TTC549 (cell line): ENCODE data around the gene GPR61.

Source experiments
- FAIRE-seq: peaks from 2 replicates; lab custom pipeline; 2012; peaks lifted over from hg19 to GRCh38; lab: Jason Lieb, UNC

Gene GPR61, protein sequence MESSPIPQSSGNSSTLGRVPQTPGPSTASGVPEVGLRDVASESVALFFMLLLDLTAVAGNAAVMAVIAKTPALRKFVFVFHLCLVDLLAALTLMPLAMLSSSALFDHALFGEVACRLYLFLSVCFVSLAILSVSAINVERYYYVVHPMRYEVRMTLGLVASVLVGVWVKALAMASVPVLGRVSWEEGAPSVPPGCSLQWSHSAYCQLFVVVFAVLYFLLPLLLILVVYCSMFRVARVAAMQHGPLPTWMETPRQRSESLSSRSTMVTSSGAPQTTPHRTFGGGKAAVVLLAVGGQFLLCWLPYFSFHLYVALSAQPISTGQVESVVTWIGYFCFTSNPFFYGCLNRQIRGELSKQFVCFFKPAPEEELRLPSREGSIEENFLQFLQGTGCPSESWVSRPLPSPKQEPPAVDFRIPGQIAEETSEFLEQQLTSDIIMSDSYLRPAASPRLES

DNA sequence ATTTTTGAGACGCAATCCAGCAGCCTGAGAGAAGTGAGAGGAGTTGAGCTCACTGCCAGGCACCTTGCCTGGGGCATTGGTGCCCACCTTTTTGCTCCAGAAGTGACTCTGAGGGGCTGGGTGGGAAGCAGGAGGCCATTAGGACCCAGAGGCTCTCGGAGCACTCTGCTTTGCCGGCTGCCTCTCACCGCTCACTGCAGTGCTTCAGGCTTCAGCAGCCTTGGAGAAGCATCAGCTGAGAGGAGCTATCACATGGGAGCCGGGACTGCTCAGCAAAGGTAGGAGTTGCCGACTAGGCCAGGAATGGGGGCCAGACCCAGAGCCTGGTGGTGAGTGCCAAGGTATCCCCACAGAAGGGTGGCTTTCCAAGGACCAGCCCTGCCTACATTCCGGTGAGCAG lies at the start of gene GPR61:
GPR61 (plus strand) TSS at position 197 of the 400 bp plus-strand sequence. CDS start 3,151 bp downstream, outside the sequence.
- FAIRE-seq, result no peak

DNA sequence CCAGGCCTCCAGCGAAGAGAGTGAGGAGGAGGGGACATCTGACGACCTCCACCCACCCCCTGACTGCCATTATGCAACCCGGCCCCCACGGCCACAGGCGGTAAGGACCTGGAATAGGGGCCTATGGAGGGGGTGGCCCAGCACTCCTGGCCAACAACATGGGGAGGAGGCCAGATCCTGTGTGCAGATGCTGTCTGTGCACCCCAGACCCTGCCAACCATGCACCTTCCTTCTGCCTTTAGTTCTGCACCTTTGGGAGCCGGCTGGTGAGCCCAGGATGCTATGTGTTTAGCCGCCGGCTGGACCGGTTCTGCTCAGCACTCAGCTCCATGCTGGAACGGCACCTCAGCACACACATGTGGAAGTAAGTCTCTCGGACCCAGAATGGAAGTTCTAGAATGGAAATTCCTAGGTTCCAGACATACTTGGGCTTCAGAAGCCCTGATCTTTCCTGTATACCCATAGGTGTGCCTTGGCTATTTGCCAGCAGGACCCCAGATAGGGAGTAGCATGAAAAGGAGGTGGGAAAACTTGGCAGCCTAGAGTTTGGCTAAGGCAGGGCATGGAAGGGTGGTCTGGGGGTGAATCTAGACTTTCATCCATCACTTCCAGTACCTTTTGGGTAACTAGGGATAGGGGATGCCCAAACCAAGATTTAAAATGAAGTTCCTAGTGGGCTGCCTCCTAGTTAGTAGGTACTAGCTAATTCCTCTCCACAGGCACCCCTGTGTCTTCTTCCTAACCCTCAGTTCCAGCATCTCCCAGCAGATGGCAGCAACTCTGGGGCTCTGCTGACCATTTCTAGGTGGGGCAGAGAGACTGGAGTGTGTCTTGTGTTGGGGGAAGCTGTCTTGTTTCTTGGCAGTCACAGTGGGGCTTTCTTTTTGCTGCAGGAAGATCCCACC lies 49.4 kb upstream of the GPR61 start:
- FAIRE-seq, result no peak

DNA sequence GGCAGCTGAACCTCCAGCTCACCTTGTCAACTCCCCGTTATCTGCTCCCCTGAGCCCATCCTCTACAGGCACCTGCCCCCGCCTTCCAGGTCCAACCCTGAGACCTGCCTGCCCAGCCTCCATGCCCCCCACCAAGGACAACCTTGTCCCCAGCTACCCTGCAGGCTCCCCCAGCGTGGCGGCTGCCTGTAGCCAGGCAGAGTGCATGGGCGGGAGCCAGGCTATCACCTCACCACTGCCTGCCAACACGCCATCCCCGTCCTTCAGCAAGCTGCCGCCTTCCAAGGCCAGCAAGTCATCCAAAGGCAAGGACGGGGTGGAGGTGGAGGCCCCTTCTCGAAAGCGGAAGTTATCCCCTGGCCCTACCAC lies 48.8 kb upstream of the GPR61 start:
- no peak for FAIRE-seq

DNA sequence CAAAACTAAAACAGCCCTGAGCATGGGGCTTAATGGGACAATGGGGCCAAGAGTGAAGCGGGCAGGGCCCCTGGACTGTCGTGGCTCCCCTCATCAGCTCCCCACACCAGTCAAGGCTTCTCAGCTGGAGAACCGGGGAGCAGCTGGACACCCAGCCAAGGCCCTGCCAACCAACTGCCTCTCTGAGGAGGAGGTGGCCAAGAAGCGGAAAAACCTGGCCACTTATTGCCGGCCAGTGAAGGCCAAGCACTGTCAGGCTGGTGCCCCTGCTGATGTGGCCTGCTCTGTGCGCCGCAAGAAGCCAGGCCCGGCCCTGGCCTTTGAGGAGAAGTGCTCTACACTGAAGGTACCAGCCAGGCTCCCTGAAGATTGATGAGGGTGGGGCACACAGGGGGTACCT lies 48.3 kb upstream of the GPR61 start:
- FAIRE-seq, result no peak

DNA sequence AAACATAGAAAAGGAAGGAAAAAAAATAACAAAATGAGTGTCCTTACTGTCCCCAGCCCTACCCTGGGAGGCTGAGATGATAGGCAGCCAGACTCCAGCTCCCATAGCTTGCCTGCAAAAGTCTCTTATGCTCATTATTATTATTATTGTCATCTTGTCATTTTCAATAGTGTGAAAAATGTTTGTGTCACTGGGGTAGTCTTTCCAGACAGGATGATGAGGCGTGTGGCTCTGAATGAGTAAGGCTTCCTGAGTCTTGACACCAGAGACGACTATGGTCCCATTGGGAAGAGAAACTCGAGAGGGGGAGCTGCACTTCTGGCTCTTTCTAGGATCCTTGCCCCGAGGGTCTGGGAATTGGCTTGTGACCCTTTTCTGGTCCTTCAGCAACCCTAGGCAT lies 46.9 kb upstream of the GPR61 start:
- no peak for FAIRE-seq

DNA sequence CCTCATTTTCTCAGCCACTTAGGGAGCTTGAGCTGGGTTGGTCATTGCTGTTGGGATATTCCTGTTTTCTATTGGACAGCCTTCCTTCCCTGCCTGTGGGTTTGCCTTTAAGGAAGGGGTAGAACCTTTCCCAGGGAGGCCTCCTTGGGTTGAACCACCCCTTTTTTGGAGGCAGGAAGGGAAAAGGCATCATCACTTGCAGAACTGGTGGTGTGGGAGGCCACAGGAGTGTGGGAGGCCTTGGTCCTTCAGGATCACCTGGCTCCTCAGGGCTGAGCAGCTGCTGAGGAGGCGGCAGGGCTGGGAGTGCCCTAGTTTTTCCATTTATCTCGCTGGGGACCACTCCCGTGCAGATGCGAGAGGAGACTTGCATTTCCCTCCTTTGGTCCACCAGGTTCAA lies 46.4 kb upstream of the GPR61 start:
- no peak for FAIRE-seq

DNA sequence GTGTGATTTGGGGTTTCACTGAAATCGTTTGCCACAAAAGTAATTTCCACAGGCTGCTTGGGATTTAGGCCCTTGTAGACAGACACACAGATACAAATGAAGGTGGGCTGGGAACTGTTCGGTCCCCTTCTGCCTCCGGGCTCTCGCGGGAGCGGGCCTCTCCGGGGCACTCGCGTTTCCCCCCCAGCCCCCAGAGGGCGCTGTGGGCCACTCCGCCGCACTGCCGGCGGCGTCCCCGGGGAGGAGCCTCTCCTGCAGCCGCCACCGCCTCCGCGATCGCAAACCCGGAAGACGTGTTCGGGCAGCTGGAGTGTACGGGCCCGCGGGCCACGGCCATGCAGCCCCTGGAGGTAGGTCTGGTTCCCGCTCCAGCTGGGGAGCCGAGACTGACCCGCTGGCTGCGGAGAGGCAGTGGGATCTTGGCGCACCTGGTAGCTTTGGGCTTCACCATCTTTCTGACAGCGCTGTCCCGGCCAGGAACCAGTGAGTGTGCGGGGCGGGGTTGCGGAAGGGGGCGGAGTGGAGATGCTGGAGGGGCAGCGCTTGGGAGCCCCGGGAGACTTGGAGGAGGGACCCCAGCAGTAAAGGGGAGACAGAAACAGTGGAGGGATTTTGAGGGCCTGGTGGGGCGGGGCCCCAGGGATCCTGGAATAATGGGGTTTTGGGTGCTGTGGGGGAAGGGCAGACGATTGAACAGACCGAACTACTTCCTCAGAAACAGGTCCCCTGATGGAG lies 45.7 kb upstream of the GPR61 start, which contains the start of gene CYB561D1:
CYB561D1 (plus strand) TSS at position 290 of the 735 bp plus-strand sequence; CDS start at position 336, 46 bp downstream.
- FAIRE-seq, result no peak

DNA sequence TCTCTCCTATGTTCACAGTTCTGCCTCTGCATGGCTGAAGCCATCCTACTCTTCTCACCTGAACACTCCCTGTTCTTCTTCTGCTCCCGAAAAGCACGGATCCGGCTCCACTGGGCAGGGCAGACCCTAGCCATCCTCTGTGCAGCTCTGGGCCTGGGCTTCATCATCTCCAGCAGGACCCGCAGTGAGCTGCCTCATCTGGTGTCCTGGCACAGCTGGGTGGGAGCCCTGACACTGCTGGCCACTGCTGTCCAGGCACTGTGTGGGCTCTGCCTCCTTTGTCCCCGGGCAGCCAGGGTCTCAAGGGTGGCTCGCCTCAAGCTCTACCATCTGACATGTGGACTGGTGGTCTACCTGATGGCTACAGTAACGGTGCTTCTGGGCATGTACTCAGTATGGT lies 43.9 kb upstream of the GPR61 start:
- no peak for FAIRE-seq

DNA sequence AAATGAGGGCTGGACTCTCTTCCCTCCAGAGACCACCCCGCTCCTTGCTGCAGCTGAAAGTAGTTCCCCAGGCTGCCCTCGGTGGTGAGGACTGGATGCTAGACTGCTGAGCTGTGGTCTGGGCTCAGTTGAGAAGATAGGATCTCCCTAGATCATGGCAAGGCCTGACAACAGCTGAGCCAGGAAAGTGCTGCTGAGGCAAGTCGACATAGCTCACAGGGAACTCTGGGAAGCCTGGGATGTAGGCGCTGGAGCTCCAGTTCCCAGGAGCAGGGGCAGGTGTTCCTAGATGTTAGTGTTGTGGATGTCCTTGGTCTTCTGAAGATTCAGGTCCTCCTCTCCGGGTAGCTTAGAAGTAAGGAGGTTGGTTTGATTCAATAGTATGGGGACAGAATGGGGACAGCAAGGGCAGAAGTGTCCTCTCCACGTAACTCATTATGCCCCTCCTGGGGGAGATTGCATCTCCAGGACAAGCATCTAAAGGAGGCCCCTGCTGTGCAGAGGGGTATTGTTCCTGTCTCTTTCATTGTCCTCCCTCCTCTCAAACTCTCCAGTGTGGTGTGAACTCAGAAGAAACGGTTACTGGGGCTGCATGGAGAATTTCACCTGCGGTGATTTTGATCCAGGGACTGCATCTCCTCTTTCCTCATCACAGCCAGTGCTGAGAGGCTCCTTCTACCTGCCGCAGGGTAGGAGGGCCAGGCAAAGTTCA lies 42.1 kb upstream of the GPR61 start:
- no peak for FAIRE-seq

DNA sequence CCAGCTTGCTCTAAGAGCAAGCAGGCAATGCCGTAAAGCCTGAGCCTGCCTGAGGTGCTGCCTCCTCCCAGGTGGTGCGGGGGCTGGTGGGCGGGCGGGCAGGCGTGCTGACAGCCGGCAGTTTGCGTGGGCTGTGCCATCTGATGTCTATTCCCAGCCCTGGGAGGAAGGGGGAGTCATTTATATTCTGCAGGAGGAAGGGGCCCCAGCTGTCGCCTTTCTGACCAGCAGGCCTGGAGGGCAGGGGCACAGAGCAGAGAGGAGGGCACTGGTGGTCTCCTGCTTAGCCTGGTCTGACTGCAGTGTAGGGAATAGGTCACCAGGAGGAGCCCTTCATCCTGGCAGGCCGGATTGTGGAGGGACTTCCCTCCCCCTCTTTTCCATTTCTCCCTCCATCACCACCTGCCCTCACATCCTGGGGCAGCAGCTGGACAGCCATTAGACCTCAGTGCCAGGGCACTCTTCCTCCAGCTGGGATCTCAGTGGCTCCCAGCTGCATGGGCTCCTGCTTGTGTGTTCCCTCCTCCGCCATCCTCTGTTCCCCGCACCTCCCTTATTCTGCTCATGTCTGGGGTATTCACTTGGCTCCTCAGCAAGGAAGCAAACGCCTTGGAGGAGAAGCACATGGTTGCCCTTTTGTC lies 41.4 kb upstream of the GPR61 start:
- no peak for FAIRE-seq

DNA sequence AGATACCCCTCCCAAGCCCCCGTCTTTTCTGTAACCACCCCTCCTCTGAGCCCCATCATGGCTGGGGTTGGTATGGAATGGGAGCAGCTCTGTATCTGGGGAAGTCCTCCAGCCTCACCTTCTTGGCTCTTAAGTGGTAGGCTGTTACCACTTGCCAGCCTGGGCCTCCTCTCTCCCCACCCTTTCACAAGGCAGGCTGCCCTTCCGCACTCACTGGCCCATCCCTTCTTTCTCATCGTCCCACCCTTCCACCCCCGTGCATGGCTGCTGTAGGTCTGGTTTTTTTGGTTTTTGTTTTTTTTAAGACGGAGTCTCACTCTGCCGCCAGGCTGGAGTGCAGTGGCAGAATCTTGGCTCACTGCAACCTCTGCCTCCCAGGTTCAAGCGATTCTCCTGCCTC lies 40.6 kb upstream of the GPR61 start:
- FAIRE-seq, result no peak

DNA sequence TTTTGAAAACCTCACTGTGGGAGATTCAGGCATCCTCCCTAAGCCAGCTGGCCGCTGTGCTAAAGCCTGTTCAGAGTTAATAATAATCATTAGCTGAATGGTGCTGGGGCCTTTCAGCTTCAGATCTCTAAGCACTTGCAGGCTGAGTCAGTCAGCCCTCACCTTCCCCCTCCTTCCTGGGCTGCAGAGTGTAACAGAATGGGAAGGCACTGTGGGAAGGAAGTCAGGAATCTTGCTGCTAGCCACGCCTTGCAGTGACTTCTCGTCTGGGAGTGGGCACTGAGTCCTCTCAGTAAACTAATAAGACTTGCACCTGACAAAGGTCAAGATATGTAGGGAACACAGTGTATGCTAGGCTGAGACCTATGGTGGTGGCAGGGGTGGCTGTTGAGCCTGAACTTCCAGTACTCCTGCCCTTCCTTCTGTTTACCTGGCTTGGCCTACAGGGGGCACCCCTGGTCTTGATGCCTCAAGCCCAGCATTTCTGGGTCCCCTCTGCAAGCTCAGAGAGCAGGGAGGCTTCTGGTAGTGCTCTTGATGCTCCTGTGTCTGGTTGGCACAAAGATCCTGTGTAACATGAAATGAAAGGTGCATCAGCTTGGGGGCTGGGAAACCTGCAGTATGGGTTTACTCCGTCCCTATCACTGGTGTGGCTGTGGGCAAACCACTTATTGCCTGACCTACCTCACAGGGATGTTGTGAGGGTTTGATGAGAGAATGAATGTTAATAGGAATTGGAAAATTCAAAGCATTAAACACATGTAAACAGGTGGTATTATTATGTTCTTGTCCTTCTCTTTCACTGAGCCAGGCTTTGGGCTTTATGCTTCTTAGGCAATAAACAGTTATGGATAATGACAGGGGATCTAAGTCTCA lies 39.8 kb upstream of the GPR61 start:
- no peak for FAIRE-seq

DNA sequence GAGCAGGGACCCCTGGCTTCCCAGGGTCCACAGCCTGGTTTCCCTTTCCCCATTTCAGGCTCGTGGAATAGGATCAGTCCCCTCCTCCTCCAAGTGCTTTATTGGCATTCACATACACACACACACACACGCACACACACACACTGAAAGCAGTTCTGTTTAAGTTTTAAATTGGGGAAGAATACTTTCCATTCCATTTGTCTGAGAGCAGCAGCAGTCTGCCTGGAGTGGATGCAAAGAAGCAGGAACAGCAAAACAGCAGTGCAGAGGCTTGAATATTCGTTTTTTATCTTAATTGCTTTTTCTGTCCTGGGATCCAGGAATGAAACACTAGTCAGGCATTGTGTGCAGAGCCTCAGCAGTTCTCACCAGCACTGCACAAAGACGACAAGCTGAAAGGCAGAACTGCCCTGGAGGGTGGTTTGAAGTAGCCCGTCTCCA lies 38.7 kb upstream of the GPR61 start:
- FAIRE-seq, result no peak

DNA sequence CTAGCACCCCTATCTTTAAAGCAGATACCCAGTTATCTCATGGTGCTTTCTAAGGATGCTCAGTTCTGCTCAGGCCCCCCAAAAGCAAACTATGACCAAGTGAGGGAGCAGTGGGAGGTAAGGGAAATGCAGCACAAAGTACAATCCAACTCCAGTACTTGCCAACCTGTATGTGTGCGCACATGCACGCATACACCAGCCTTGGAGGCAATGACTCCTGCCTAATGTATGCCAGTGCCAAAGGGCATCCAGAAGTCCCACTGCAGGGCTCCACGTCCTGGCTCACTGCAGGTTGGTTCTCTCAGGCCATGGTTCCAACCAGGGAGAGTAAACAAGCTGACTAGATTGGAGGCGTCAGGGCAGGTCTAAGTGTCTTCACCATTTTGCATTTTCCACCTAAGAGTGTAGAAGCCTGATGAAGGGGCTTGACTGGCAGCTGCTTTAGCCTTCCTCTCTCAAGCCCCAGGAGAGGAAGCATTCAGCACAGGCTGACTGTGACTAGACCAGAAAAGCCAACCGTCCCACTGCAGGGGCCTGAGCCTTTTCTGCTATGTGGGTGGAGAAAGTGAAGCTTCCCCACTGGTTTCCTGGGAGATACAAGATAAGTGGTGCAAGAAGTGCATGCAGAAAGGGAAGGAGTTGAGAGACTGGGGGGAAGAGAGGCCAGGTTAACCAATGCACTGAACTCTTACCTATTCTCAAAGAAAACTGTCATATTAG lies 37.9 kb upstream of the GPR61 start:
- no peak for FAIRE-seq

DNA sequence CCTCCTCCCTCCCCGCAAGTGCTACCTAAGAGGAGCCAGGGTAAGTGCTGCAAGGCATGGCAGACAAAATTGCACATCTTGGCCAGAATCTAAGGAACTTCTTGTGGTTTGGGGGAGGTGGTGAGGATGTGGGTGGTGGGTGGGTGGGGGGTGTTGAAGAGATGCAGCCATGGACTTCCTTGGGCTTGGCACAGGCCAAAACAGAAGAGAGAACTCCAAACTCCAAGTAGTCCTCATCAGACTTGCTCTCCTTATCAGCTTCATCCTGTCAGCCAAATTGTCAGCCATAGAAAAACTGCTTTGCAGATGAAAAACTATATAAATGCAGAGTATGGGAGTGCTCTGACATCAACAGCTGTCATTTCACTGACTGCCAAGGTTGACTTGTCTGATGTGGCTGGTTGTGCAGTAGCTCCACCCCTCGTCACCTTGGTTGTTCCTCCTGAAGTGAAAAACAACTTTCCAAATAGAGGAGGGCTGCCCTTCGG lies 37.3 kb upstream of the GPR61 start:
- FAIRE-seq, result no peak

DNA sequence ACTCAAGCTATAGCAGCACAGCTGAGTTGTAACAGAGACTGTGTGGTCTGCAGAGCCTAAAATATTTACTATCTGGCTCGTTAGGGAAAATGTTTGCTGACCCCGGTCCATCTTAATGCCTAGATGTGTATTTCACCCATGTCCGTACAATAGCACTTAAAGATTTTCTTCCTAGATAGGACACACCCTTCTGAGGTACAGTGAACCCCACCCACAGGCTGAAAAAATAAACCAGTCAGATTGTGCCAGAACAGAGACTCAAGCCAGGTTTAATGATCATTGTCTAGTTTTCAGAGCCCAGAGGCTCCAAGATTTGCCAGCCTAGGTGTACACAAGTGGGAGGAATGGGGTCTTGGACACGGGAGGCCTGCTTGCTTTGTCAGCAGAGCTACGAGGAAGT lies 35.7 kb upstream of the GPR61 start:
- FAIRE-seq, result no peak

DNA sequence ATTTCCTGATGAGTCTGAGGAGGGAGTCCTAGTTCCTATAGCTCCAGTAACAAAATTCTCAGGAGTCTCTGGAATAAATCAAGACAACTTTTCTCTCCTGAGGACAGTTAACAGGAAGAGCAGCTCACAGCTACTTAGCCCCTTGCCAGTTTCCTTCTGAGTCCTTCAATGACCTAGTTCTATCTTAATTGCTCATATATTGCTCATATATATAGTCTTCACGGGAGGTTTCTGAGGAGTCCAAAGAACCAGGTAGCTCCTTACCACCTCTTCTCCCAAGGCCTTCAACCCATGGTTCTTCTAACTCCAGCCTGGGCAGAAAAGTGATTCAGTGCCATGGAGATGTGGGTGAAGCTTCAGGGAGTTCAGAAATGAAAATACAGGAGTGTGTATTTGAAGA lies 34.7 kb upstream of the GPR61 start:
- FAIRE-seq, result no peak

DNA sequence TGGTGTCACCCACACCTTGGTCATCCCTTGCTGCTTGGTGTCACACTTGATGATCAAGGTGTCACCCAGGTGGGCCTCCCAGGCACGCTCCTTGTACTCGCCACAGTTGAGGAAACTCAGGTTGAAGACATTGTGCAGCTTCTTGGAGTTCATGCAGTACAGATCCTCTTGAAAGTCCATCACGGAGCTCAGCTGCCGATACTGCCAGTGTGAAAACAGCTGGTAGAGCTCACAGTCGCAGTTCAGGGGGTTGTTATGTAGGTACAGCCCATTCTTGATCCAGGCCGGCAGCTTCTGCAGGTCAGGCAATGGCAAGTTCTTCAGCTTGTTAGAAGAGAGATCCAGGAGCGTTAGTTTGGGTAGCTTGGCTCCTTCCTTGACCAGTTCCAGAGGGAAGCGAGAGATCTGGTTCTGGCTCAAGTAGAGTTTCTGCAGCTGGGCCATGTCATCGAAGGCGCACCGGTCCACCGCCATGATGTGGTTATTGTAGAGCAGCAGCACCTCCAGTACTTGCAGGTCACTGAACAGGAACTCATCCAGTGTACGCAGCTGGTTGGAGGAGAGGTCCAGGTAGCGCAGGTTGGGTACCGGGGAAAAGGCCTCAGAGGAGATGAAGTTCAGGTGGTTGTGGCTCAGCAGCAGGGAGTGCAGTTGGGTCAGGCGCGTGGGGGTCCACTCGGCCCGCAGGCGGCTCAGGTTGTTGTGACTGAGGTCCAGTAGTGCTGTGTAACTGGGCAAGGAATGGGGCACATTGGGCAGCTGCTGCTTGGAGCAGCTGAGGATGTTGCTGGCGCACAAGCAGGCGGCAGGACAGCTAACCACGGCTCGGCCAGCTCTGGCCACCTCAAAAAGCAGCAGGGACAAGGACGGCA lies 31.4 kb upstream of the GPR61 start:
- no peak for FAIRE-seq

DNA sequence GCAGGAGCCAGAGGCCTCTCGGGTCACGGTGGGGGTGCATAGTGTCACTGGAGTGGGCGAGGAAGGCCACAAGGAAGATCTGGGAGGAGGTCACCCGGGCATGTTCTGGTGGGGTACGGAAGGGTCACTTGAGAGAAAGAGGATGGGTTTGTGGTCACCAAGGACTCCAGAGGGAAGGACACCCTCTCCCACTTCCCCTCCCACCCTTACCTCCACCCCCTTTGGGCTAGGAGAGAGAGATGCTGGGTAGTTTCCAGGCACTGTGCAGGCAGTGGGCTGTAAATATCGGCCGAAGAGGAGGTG lies 30.8 kb upstream of the GPR61 start:
- FAIRE-seq, result no peak
